ENCODE measurements around the gene CST6. TPM values are rescaled to one million over a fixed set of nuclear protein-coding genes. Genes with fewer than 3 reads are reported as not detected.

The CST6 gene
- total and polyA plus RNA-seq, 2 experiments from 2014 or later: 4.2 to 8.3 TPM

DNA sequence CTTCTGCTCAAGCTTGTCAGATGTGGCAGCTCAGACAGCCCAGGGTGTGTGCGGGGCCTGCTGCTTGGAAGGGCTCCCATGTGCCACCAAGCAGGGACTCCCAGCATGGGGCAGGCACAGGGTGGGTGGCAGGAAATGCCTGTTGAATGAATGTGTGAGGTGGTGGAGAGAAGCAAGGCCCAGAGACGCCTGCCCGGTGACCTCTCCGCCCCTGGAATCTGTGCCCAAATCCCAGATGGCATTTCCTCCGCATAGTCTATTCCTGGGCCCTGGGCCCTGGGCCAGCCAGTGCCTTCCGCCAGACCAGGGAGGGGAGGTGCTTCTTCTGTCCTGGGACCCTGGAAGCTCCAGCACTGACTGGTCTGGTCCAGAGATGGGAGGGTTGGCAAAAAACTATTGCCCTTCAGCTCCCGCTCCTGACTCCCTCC, 3.7 kb downstream of the CST6 start (continued):
- TF ChIP-seq EZH2phosphoT487 (IDR thresholded peaks at IDR 0.05; ENCODE audit: unreplicated experiment) (no peak), JUNB (IDR thresholded peaks at IDR 0.05; ENCODE audit: unreplicated experiment) (no peak), ZNF331 (CRISPR knock-in tag; IDR thresholded peaks at IDR 0.05; ENCODE audit: low read depth) (no peak), POLR2AphosphoS5 (IDR thresholded peaks at IDR 0.05; ENCODE audit: low read depth) (no peak), CREB1 (CRISPR knock-in tag; IDR thresholded peaks at IDR 0.05; ENCODE audit: low read depth) (no peak)
- TF ChIP-seq, protein P1, sequence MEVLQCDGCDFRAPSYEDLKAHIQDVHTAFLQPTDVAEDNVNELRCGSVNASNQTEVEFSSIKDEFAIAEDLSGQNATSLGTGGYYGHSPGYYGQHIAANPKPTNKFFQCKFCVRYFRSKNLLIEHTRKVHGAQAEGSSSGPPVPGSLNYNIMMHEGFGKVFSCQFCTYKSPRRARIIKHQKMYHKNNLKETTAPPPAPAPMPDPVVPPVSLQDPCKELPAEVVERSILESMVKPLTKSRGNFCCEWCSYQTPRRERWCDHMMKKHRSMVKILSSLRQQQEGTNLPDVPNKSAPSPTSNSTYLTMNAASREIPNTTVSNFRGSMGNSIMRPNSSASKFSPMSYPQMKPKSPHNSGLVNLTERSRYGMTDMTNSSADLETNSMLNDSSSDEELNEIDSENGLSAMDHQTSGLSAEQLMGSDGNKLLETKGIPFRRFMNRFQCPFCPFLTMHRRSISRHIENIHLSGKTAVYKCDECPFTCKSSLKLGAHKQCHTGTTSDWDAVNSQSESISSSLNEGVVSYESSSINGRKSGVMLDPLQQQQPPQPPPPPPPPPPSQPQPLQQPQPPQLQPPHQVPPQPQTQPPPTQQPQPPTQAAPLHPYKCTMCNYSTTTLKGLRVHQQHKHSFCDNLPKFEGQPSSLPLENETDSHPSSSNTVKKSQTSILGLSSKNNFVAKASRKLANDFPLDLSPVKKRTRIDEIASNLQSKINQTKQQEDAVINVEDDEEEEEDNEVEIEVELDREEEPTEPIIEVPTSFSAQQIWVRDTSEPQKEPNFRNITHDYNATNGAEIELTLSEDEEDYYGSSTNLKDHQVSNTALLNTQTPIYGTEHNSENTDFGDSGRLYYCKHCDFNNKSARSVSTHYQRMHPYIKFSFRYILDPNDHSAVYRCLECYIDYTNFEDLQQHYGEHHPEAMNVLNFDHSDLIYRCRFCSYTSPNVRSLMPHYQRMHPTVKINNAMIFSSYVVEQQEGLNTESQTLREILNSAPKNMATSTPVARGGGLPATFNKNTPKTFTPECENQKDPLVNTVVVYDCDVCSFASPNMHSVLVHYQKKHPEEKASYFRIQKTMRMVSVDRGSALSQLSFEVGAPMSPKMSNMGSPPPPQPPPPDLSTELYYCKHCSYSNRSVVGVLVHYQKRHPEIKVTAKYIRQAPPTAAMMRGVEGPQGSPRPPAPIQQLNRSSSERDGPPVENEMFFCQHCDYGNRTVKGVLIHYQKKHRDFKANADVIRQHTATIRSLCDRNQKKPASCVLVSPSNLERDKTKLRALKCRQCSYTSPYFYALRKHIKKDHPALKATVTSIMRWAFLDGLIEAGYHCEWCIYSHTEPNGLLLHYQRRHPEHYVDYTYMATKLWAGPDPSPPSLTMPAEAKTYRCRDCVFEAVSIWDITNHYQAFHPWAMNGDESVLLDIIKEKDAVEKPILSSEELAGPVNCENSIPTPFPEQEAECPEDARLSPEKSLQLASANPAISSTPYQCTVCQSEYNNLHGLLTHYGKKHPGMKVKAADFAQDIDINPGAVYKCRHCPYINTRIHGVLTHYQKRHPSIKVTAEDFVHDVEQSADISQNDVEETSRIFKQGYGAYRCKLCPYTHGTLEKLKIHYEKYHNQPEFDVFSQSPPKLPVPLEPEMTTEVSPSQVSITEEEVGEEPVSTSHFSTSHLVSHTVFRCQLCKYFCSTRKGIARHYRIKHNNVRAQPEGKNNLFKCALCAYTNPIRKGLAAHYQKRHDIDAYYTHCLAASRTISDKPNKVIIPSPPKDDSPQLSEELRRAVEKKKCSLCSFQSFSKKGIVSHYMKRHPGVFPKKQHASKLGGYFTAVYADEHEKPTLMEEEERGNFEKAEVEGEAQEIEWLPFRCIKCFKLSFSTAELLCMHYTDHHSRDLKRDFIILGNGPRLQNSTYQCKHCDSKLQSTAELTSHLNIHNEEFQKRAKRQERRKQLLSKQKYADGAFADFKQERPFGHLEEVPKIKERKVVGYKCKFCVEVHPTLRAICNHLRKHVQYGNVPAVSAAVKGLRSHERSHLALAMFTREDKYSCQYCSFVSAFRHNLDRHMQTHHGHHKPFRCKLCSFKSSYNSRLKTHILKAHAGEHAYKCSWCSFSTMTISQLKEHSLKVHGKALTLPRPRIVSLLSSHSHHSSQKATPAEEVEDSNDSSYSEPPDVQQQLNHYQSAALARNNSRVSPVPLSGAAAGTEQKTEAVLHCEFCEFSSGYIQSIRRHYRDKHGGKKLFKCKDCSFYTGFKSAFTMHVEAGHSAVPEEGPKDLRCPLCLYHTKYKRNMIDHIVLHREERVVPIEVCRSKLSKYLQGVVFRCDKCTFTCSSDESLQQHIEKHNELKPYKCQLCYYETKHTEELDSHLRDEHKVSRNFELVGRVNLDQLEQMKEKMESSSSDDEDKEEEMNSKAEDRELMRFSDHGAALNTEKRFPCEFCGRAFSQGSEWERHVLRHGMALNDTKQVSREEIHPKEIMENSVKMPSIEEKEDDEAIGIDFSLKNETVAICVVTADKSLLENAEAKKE (CRISPR knock-in tag; IDR thresholded peaks at IDR 0.05): no peak

DNA sequence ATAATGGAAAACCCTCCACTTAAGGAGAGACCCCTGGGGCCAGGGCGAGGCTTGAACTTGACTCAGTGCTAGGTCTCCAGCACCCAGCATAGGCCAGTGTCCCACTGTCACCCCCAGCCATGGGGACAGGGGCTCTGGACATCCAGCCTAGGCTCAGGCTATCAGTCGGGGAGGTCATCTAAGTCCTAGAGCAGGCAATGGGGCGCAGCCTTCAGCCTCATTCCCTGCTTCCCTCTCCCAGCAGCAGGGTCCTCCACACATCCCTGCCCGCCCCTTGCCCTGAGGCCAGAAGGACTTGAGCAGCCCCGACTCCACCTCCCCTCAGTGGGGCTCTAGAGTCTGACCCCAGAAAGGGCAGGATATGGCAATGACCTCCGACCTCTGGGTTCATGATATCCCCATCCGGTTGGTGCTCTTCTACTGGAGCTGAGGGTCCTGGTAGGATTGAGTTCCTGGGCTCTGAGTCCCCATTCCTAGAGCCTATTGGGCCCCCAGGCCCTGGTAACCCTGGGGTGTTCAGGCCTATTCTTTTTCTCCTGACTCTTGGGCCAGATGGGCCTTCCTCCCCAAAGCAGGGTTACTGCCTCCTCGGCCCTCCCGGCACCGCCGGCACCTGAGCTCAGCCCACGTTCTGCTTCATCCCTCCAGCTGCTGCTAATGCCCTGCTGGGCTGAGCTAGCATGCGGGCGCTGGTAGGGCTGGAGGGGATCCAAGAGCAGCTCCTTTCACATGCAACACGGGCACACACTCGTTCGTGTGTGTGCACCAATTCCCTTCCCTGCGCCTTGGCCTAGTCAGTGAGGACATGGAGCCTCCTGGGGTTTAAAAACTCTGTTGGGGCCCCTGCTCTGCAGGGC, 4.4 kb downstream of the CST6 start:
- no peak overlapping the region for H3K4me3 ChIP-seq
- no peaks in the 10 kb centered on the region for H4K20me1 ChIP-seq (replicated peaks; ENCODE audit: insufficient read depth)
- H3F3A ChIP-seq (replicated peaks; ENCODE audit: low read depth): 0 out of 2 replicates have a peak, but pooled peaks cover 3% of the 10 kb centered on the region
- no peaks in the 10 kb centered on the region for H3K36me3 ChIP-seq (ENCODE audit: insufficient read depth)
- no peak overlapping the region for H2AFZ ChIP-seq
- no peak overlapping the region for H3K4me2 ChIP-seq
- DNase-seq (ENCODE audit: low spot score) (no peak), ATAC-seq (no peak)
- H3K27me3 ChIP-seq (ENCODE audit: insufficient read depth): peaks cover 18% of the 10 kb centered on the region
- H3K4me1 Mint-ChIP-seq: no peaks in the 10 kb centered on the region
- H3K27ac ChIP-seq (ENCODE audit: low read depth): no peak overlapping the region
- no peak overlapping the region for H3K4me3 Mint-ChIP-seq
- no peaks in the 10 kb centered on the region for H3K4me1 ChIP-seq (ENCODE audit: insufficient read depth)
- no peaks in the 10 kb centered on the region for H3K9me2 ChIP-seq (ENCODE audit: insufficient read depth)
- H3K79me2 ChIP-seq (replicated peaks; ENCODE audit: insufficient read depth): no peaks in the 10 kb centered on the region
- no peak overlapping the region for H3K27ac Mint-ChIP-seq
- H3K9me3 Mint-ChIP-seq: no peaks in the 10 kb centered on the region
- no peaks in the 10 kb centered on the region for H3K36me3 Mint-ChIP-seq (ENCODE audit: low read depth)
- H3K27me3 Mint-ChIP-seq (ENCODE audit: insufficient read depth, low read depth, poor library complexity): peaks cover 13% of the 10 kb centered on the region
- no peak for TF ChIP-seq POLR2AphosphoS5 (IDR thresholded peaks at IDR 0.05; ENCODE audit: low read depth)
- no peak for TF ChIP-seq ZNF114 (CRISPR knock-in tag; IDR thresholded peaks at IDR 0.05)
- no peak for TF ChIP-seq EZH2phosphoT487 (IDR thresholded peaks at IDR 0.05; ENCODE audit: unreplicated experiment)
- TF ChIP-seq, protein P2, sequence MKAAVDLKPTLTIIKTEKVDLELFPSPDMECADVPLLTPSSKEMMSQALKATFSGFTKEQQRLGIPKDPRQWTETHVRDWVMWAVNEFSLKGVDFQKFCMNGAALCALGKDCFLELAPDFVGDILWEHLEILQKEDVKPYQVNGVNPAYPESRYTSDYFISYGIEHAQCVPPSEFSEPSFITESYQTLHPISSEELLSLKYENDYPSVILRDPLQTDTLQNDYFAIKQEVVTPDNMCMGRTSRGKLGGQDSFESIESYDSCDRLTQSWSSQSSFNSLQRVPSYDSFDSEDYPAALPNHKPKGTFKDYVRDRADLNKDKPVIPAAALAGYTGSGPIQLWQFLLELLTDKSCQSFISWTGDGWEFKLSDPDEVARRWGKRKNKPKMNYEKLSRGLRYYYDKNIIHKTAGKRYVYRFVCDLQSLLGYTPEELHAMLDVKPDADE (IDR thresholded peaks at IDR 0.05): no peak
- no peak for TF ChIP-seq CREB1 (CRISPR knock-in tag; IDR thresholded peaks at IDR 0.05; ENCODE audit: low read depth)
- TF ChIP-seq, protein P3, sequence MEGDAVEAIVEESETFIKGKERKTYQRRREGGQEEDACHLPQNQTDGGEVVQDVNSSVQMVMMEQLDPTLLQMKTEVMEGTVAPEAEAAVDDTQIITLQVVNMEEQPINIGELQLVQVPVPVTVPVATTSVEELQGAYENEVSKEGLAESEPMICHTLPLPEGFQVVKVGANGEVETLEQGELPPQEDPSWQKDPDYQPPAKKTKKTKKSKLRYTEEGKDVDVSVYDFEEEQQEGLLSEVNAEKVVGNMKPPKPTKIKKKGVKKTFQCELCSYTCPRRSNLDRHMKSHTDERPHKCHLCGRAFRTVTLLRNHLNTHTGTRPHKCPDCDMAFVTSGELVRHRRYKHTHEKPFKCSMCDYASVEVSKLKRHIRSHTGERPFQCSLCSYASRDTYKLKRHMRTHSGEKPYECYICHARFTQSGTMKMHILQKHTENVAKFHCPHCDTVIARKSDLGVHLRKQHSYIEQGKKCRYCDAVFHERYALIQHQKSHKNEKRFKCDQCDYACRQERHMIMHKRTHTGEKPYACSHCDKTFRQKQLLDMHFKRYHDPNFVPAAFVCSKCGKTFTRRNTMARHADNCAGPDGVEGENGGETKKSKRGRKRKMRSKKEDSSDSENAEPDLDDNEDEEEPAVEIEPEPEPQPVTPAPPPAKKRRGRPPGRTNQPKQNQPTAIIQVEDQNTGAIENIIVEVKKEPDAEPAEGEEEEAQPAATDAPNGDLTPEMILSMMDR (conservative IDR thresholded peaks at IDR 0.05; ENCODE audit: low read depth in 2 of 2): no peak
